Ovary (tissue), 3 donors: ENCODE measurements around the gene NOCT.

Experiments
- CTCF ChIP-seq, 3 donors: fragments of 450-650 bp in 2 of 3; fragments of 200-600 bp in 1 of 3; IDR thresholded peaks; one replicate each; pipeline versions ENCODE4 v1.5.1 to v1.8.0; 2016 to 2022; ENCODE audit warnings: antibody characterized with exemption in 3 of 3, mild to moderate bottlenecking in 1 of 3
- EP300 ChIP-seq: sonication (generic); formaldehyde crosslinking; IDR thresholded peaks from one replicate; pipeline ENCODE4 v1.6.1; 2017; ENCODE audit warnings: antibody characterized with exemption
- POLR2A ChIP-seq: fragments of 450-650 bp; IDR thresholded peaks from one replicate; pipeline ENCODE4 v1.6.1; 2017; ENCODE audit warnings: antibody characterized with exemption, mild to moderate bottlenecking, moderate library complexity
- donor health status: DM: no; HTN: no; CAD: no.

GRCh38 chr4:139060591-139060990 is 45.0 kb downstream of the NOCT start:
- TF ChIP-seq POLR2A = no peak
- no peak for TF ChIP-seq CTCF (IDR thresholded peaks at IDR 0.05)
- TF ChIP-seq EP300 = no peak
